HUES48 (cell line): Measurements from ENCODE around the gene ECHS1.

ENCODE experiments used
- H3K27ac ChIP-seq: one replicate; pipeline ENCODE4 v1.7.0; 2013; ENCODE audit warnings: low read depth, low read length, inconsistent platforms
- H3K27me3 ChIP-seq: 2 replicates; pipeline ENCODE4 v1.6.1; 2013; ENCODE audit warnings: mild to moderate bottlenecking, low read length; ENCODE audit not compliant: control insufficient read depth, insufficient read depth
- H3K36me3 ChIP-seq: 2 replicates; pipeline ENCODE4 v1.6.1; 2013; ENCODE audit warnings: low read length; ENCODE audit not compliant: control insufficient read depth, insufficient read depth
- H3K4me1 ChIP-seq: 2 replicates; pipeline ENCODE4 v1.6.1; 2013; ENCODE audit warnings: mild to moderate bottlenecking, low read length; ENCODE audit not compliant: control insufficient read depth, insufficient read depth
- H3K4me3 ChIP-seq: 2 replicates; pipeline ENCODE4 v1.5.1; 2013; ENCODE audit warnings: mild to moderate bottlenecking, low read depth, low read length
- H3K9ac ChIP-seq: 2 replicates; pipeline ENCODE4 v1.6.1; 2013; ENCODE audit warnings: mild to moderate bottlenecking, low read depth, low read length, moderate library complexity
- H3K9me3 ChIP-seq: 2 replicates; pipeline ENCODE4 v1.6.1; 2013; ENCODE audit warnings: low read length; ENCODE audit not compliant: control insufficient read depth, insufficient read depth

ECHS1 gene

GRCh38 chr10:133362846-133363245 lies 10.3 kb downstream of the ECHS1 start:
- peaks cover 6% of the 10 kb centered on the region; the same call in 1 of the 2 replicates for H3K27me3 ChIP-seq
- H3K4me1 ChIP-seq = no peaks in the 10 kb centered on the region
- H3K27ac ChIP-seq = no peak overlapping the region
- no peak overlapping the region for H3K4me3 ChIP-seq
- peaks cover 52% of the 10 kb centered on the region for H3K36me3 ChIP-seq
- H3K9me3 ChIP-seq = no peaks in the 10 kb centered on the region
- no peak overlapping the region for H3K9ac ChIP-seq

GRCh38 chr10:133361773-133362441 lies 11.2 kb downstream of the ECHS1 start:
- Histone ChIP-seq H3K27ac (no peak overlapping the region), H3K4me1 (no peaks in the 10 kb centered on the region), H3K27me3 (peaks cover 6% of the 10 kb centered on the region; the same call in 1 of the 2 replicates), H3K9me3 (no peaks in the 10 kb centered on the region), H3K9ac (no peak overlapping the region), H3K4me3 (no peak overlapping the region), H3K36me3 (peaks cover 50% of the 10 kb centered on the region)

DNA sequence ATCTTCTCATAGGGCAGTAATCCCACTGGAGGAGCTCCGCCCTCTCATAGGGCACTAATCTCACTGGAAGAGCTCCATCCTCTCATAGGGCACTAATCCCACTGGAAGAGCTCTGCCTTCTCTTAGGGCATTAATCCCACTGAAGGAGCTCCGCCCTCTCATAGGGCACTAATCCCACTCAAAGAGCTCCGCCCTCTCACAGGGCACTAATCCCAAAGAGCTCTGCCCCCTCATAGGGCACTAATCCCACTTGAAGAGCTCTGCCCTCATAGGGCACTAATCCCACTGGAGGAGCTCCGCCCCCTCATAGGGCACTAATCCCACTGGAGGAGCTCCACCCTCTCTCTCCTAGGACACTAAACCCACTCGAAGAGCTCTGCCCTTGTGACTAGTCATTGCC lies 11.9 kb downstream of the ECHS1 start:
- Histone ChIP-seq H3K9me3 (no peaks in the 10 kb centered on the region), H3K4me3 (no peak overlapping the region), H3K9ac (no peak overlapping the region), H3K27ac (no peak overlapping the region), H3K27me3 (peaks cover 6% of the 10 kb centered on the region; the same call in 1 of the 2 replicates), H3K36me3 (peaks cover 45% of the 10 kb centered on the region), H3K4me1 (no peaks in the 10 kb centered on the region)

DNA sequence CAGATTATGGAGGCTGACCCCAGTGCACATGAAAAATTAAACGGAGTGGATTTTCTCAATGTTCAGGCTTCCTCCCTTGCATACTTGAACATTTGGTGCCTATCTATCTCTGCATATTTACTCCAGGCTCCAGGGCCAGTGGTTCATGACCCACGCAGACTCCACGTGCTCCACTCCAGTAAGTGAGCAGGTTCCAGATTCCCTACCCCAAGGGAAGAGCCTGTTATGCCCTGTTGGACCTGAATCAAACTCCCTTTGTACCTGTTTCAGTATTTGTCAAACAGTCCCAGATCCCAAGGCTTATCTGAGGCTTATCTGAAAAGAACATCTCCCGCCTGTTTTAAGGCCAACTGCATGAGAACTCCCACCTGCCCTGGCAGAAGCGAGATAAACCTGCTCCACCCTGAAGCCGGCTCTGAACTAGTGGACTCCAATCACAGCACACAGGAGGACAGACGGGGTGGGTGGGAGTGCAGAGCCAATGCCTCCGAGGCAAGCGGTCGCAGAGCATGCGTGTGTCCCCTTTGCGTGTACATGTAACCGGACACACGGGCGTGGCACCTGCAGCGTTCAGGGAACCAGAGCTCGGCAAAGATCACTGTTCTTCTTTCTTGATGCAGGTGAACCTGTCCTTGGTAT lies 13.1 kb downstream of the ECHS1 start:
- Histone ChIP-seq H3K36me3 (peaks cover 42% of the 10 kb centered on the region), H3K4me1 (no peaks in the 10 kb centered on the region), H3K9ac (no peak overlapping the region), H3K27me3 (peaks cover 6% of the 10 kb centered on the region; the same call in 1 of the 2 replicates), H3K9me3 (no peaks in the 10 kb centered on the region), H3K27ac (no peak overlapping the region), H3K4me3 (no peak overlapping the region)

- Histone ChIP-seq H3K9ac (no peak overlapping the region), H3K36me3 (peaks cover 37% of the 10 kb centered on the region), H3K27me3 (peaks cover 6% of the 10 kb centered on the region; the same call in 1 of the 2 replicates), H3K4me1 (no peaks in the 10 kb centered on the region), H3K4me3 (no peak overlapping the region), H3K27ac (no peak overlapping the region), H3K9me3 (no peaks in the 10 kb centered on the region)
These were observed 13.6 kb downstream of the ECHS1 start for GRCh38 chr10:133359554-133359971.

- peaks cover 32% of the 10 kb centered on the region for H3K36me3 ChIP-seq
- H3K4me3 ChIP-seq = no peak overlapping the region
- no peaks in the 10 kb centered on the region for H3K4me1 ChIP-seq
- H3K27ac ChIP-seq = no peak overlapping the region
- H3K9ac ChIP-seq = no peak overlapping the region
- H3K27me3 ChIP-seq = peaks cover 6% of the 10 kb centered on the region; the same call in 1 of the 2 replicates
- H3K9me3 ChIP-seq = no peaks in the 10 kb centered on the region
These were observed 14.2 kb downstream of the ECHS1 start for GRCh38 chr10:133358925-133359310.

DNA sequence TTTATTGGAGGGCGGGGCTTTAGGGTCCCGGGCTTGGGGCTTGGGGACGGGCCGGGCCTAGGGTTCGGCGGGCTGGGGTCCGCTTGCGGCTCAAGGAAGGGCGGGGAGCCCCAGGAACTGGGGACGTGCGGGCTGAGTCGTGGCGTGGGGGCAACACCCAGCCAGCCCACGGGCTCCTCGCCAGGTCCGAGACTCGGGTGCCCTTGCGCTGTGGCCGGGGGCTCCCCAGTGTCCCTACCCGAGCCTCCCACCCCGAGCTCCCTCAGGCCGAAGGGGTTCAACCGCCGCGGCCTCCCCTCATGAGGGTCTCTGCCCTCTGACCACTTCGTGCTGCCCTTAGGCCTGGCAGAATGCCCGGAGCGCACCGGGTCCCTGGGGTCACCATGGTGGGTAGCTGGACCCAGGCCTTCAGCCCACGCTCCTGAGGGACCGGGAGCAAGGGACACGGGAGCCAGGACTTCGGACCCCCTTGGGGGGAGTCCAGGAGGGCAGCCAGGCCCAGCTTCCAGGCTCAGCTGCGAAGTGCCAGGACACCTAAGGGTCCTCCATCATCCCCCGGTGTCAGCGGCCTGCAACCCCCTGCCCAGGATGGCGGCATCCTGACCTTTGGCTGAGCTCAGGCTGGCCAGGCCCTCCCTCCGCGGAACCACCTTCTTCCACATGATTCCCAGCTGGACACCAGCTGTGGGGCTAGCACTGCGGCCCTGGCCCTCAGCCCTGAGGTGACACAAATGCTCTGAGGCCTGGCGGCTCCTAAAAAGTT lies 14.8 kb downstream of the ECHS1 start:
- H3K27ac ChIP-seq = no peak overlapping the region
- H3K36me3 ChIP-seq = peaks cover 27% of the 10 kb centered on the region
- H3K4me3 ChIP-seq = no peak overlapping the region; the same call in 1 of the 2 replicates
- peaks cover 6% of the 10 kb centered on the region; the same call in 1 of the 2 replicates for H3K27me3 ChIP-seq
- H3K9ac ChIP-seq = no peak overlapping the region
- H3K9me3 ChIP-seq = no peaks in the 10 kb centered on the region
- H3K4me1 ChIP-seq = no peaks in the 10 kb centered on the region

- H3K9me3 ChIP-seq = no peaks in the 10 kb centered on the region
- H3K4me3 ChIP-seq = peak within 1 kb of the TSS; percentile 88
- peaks cover 6% of the 10 kb centered on the region; the same call in 1 of the 2 replicates for H3K27me3 ChIP-seq
- peak within 1 kb of the TSS; percentile 81 for H3K27ac ChIP-seq
- H3K4me1 ChIP-seq = no peaks in the 10 kb centered on the region
- H3K9ac ChIP-seq = peak within 1 kb of the TSS; percentile 69; the same call in 1 of the 2 replicates
- peaks cover 18% of the 10 kb centered on the region for H3K36me3 ChIP-seq
These were observed 15.6 kb downstream of the ECHS1 start, which contains the start of gene FUOM for GRCh38 chr10:133357285-133358161. Gene FUOM, minus strand, starts transcription at chr10:133358019. Its CDS starts 12 bp downstream, at chr10:133358007.

GRCh38 chr10:133356549-133357284 lies 16.4 kb downstream of the ECHS1 start:
- Histone ChIP-seq H3K27me3 (peaks cover 6% of the 10 kb centered on the region; the same call in 1 of the 2 replicates), H3K27ac (no peak overlapping the region), H3K4me3 (peak overlapping the region; percentile 88), H3K4me1 (no peaks in the 10 kb centered on the region), H3K9me3 (no peaks in the 10 kb centered on the region), H3K9ac (peak overlapping the region; percentile 68; the same call in 1 of the 2 replicates), H3K36me3 (peaks cover 10% of the 10 kb centered on the region; the same call in 1 of the 2 replicates)
